Neutrophil (primary cell): ENCODE data around the gene LRP11.
"Not testable (repeated sequence)": the region's sequence is repeated elsewhere in the genome, so short reads cannot be mapped to it uniquely, and the experiment has no call there.

Source experiments
- H3K27ac ChIP-seq: fragments of 200-600 bp; sonication (generic); 2 replicates; pipeline ENCODE4 v1.5.1; 2016; ENCODE audit warnings: mild to moderate bottlenecking, moderate library complexity
- H3K27me3 ChIP-seq: fragments of 200-600 bp; sonication (generic); 2 replicates; pipeline ENCODE4 v1.6.0; 2016; ENCODE audit warnings: mild to moderate bottlenecking
- H3K36me3 ChIP-seq: fragments of 200-600 bp; sonication (generic); 2 replicates; pipeline ENCODE4 v1.5.1; 2017
- H3K4me1 ChIP-seq, 2 experiments: fragments of 200-600 bp in 1 of 2; sonication (generic) in 1 of 2; 1 replicate in 1 of 2; 2 replicates in 1 of 2; pipeline versions ENCODE4 v1.5.1 to v1.6.1; 2013 to 2016; ENCODE audit warnings: low read depth in 1 of 2, low read length in 1 of 2, mild to moderate bottlenecking in 1 of 2, moderate library complexity in 1 of 2; ENCODE audit not compliant: control insufficient read depth in 1 of 2, insufficient read depth in 1 of 2
- H3K4me3 ChIP-seq, 2 experiments: fragments of 200-600 bp in 1 of 2; sonication (generic) in 1 of 2; 1 replicate in 1 of 2; 2 replicates in 1 of 2; pipeline ENCODE4 v1.5.1; 2013 to 2016; ENCODE audit warnings: low read depth in 1 of 2, low read length in 1 of 2, mild to moderate bottlenecking in 1 of 2, moderate library complexity in 1 of 2
- H3K9me3 ChIP-seq: fragments of 200-600 bp; sonication (generic); 2 replicates; pipeline ENCODE4 v1.5.1; 2016
- TF ChIP-seq, protein P1 (sequence below): fragments of 200-600 bp; sonication (generic); IDR thresholded peaks from 2 replicates; pipeline ENCODE4 v1.5.1; 2016; ENCODE audit warnings: antibody characterized with exemption

LRP11 gene

DNA sequence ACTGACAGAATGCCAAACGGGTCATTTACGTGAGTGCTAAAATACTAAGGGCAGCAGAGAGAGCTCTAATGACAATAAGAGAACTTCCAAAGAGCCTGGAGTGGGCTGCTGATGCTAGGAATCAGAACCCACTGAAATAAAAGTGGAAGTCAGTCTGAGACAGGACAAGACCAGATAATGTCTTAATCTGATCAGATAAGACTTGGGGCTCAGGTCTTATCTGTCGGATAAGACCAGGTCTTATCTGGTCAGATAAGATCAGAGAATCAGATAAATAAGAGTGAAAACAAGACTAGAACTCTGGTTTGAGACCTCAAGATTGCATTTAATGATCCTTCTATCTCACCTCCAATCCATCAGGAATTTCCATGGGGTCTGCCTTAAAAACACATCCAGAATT, 18.6 kb downstream of the LRP11 start:
- no peaks in the 10 kb centered on the region for H3K36me3 ChIP-seq
- no peaks in the 10 kb centered on the region for H3K9me3 ChIP-seq
- H3K4me1 ChIP-seq, result no peaks in the 10 kb centered on the region
- TF ChIP-seq, protein P1, sequence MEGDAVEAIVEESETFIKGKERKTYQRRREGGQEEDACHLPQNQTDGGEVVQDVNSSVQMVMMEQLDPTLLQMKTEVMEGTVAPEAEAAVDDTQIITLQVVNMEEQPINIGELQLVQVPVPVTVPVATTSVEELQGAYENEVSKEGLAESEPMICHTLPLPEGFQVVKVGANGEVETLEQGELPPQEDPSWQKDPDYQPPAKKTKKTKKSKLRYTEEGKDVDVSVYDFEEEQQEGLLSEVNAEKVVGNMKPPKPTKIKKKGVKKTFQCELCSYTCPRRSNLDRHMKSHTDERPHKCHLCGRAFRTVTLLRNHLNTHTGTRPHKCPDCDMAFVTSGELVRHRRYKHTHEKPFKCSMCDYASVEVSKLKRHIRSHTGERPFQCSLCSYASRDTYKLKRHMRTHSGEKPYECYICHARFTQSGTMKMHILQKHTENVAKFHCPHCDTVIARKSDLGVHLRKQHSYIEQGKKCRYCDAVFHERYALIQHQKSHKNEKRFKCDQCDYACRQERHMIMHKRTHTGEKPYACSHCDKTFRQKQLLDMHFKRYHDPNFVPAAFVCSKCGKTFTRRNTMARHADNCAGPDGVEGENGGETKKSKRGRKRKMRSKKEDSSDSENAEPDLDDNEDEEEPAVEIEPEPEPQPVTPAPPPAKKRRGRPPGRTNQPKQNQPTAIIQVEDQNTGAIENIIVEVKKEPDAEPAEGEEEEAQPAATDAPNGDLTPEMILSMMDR, result no peak
- peaks cover 16% of the 10 kb centered on the region for H3K27me3 ChIP-seq
- no peak overlapping the region for H3K27ac ChIP-seq
- H3K4me3 ChIP-seq, result no peak overlapping the region

GRCh38 chr6:149844480-149844879, 19.7 kb downstream of the LRP11 start:
- H3K4me1 ChIP-seq, result no peaks in the 10 kb centered on the region

DNA sequence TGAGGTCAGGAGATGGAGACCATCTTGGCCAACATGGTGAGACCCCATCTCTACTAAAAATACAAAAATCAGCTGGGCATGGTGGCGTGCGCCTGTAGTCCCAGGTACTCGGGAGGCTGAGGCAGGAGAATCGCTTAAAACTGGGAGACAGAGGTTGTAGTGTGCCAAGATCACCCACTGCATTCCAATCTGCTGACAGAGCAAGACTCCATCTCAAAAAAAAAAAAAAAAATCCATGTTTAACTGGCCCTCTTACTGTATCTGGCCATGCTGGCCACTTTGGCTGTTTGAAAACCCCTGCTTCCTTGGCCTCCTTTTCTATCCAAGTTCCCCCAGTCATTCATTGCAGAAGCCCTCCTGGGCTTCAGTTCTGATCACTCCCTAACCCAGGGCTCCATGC, 20.1 kb downstream of the LRP11 start:
- H3K9me3 ChIP-seq, H3K27ac ChIP-seq, H3K4me1 ChIP-seq, H3K4me3 ChIP-seq, H3K27me3 ChIP-seq, H3K36me3 ChIP-seq: not testable (repeated sequence)

More at GRCh38 chr6:149844480-149844879, 19.7 kb downstream of the LRP11 start:
- TF ChIP-seq, protein P1, result no peak
- Histone ChIP-seq H3K9me3 (no peaks in the 10 kb centered on the region), H3K4me3 (no peak overlapping the region), H3K27ac (no peak overlapping the region), H3K27me3 (peaks cover 5% of the 10 kb centered on the region), H3K36me3 (no peaks in the 10 kb centered on the region)

- TF ChIP-seq, protein P1, result no peak
- Histone ChIP-seq H3K27ac (no peak overlapping the region), H3K27me3 (no peaks in the 10 kb centered on the region), H3K4me1 (no peaks in the 10 kb centered on the region), H3K36me3 (no peaks in the 10 kb centered on the region), H3K4me3 (no peak overlapping the region), H3K9me3 (no peaks in the 10 kb centered on the region)
Measured at GRCh38 chr6:149843051-149843633, 21.0 kb downstream of the LRP11 start.

GRCh38 chr6:149842331-149842730, 21.8 kb downstream of the LRP11 start:
- H3K27ac ChIP-seq, result no peak overlapping the region
- no peak overlapping the region for H3K4me3 ChIP-seq
- no peaks in the 10 kb centered on the region for H3K4me1 ChIP-seq
- TF ChIP-seq, protein P1, result no peak
- H3K9me3 ChIP-seq, result no peaks in the 10 kb centered on the region
- H3K27me3 ChIP-seq, result no peaks in the 10 kb centered on the region
- H3K36me3 ChIP-seq, result no peaks in the 10 kb centered on the region

DNA sequence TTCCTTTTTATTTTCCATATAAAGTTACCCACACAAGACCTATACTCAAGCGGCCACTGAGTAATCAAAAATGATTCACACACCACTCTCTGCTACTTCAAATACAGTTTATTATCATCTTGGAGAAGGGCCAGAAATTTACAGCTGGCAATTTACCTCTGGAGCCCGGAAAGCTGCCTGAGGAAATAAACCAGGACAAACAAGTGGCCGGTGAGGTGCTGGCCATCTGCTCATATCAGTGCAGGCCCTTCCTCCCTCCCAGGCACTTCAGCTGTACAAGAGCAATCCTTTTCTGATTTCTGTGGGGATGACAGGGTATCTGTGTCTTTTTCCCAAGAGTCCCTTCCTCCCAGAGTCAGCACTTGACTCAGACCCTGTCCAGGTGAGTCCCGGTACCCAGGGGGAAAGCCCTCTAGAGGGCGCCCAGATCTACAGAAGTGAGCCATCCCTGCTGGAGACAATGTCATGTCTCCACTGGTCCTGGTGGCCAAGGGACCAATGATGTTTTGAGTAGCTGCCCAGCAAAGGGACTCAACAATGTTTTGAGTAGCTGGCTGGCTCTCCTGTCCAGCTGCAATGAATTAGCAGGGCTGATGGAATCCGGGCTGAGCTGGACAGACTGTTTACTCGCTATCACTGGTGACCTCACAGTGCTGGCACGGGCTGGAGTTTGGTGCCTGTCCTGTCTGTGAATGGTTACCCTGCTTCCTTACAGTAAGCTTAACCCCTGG, 23.6 kb downstream of the LRP11 start:
- H3K9me3 ChIP-seq, result no peaks in the 10 kb centered on the region
- no peak overlapping the region for H3K4me3 ChIP-seq
- TF ChIP-seq, protein P1, result no peak
- H3K4me1 ChIP-seq, result no peaks in the 10 kb centered on the region
- H3K27ac ChIP-seq, result no peak overlapping the region
- no peaks in the 10 kb centered on the region for H3K27me3 ChIP-seq
- no peaks in the 10 kb centered on the region for H3K36me3 ChIP-seq
